ENCODE results near the gene ETHE1.

DNA sequence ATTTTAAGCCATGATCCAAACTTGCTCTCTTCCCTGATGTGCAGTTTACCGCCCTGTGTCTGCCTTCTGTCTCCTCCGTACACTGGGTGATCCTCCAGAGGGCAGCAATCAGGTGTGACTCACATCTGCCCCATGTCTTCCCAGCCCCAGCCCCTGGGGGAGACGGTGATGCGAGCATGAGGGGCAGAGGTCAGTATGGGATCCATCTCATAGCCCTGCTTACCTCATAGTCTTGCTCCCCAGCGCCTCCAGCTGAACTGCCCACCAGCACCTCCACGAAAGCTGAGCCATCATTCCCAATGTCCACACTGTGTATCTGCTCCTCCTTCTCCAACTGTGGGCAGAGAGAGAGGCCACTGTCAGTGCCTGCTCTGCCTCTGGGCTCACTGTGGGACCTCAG lies 33.7 kb upstream of the ETHE1 start:
- TF ChIP-seq RXRA (IDR thresholded peaks at IDR 0.05; ENCODE audit: insufficient read depth, low read depth, low read length) (no peak), JUND (IDR thresholded peaks at IDR 0.05; ENCODE audit: low read length) (no peak), EZH2 (IDR thresholded peaks at IDR 0.05; ENCODE audit: low read depth, low read length, severe bottlenecking) (no peak), GABPA (IDR thresholded peaks at IDR 0.05; ENCODE audit: borderline replicate concordance, insufficient read depth, low read length) (no peak)
- TF ChIP-seq, protein P1, sequence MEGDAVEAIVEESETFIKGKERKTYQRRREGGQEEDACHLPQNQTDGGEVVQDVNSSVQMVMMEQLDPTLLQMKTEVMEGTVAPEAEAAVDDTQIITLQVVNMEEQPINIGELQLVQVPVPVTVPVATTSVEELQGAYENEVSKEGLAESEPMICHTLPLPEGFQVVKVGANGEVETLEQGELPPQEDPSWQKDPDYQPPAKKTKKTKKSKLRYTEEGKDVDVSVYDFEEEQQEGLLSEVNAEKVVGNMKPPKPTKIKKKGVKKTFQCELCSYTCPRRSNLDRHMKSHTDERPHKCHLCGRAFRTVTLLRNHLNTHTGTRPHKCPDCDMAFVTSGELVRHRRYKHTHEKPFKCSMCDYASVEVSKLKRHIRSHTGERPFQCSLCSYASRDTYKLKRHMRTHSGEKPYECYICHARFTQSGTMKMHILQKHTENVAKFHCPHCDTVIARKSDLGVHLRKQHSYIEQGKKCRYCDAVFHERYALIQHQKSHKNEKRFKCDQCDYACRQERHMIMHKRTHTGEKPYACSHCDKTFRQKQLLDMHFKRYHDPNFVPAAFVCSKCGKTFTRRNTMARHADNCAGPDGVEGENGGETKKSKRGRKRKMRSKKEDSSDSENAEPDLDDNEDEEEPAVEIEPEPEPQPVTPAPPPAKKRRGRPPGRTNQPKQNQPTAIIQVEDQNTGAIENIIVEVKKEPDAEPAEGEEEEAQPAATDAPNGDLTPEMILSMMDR (IDR thresholded peaks at IDR 0.05; ENCODE audit: control extremely low read depth in 1 of 3, insufficient read depth in 1 of 3, low read depth in 1 of 3, low read length in 3 of 3): peak; percentile 32 to 47 (median 39)

Measured in H1 (cell line).